MM.1S (cell line): ENCODE measurements around the gene MT3.

Source experiments
- DNase-seq: peaks from one replicate; pipeline ENCODE4 v3.0.0-alpha.2; 2015
- H2AFZ ChIP-seq: fragments of 300-600 bp; sonication (generic); 2 replicates; pipeline ENCODE4 v1.6.0; 2016; ENCODE audit warnings: antibody characterized with exemption, low read length
- H3F3A ChIP-seq: fragments of 300-600 bp; sonication (generic); 2 replicates; pipeline ENCODE4 v1.6.1; 2016; ENCODE audit warnings: mild to moderate bottlenecking, antibody characterized with exemption, low read length, moderate library complexity, mixed read lengths; ENCODE audit not compliant: insufficient read depth
- H3K27ac ChIP-seq: fragments of 300-600 bp; sonication (generic); 2 replicates; pipeline ENCODE4 v1.5.1; 2016; ENCODE audit warnings: mild to moderate bottlenecking, low read length
- H3K27me3 ChIP-seq: fragments of 300-600 bp; sonication (generic); replicated peaks from 2 replicates; pipeline ENCODE4 v1.6.0; 2016; ENCODE audit warnings: low read length; ENCODE audit not compliant: insufficient read depth
- H3K36me3 ChIP-seq: fragments of 300-600 bp; sonication (generic); replicated peaks from 2 replicates; pipeline ENCODE4 v1.6.1; 2016; ENCODE audit warnings: mild to moderate bottlenecking, low read length, mixed read lengths; ENCODE audit not compliant: insufficient read depth
- H3K4me1 ChIP-seq: fragments of 300-600 bp; sonication (generic); 2 replicates; pipeline ENCODE4 v1.6.1; 2016; ENCODE audit warnings: low read length, mixed read lengths
- H3K4me2 ChIP-seq: fragments of 300-600 bp; sonication (generic); 2 replicates; pipeline ENCODE4 v1.6.0; 2016; ENCODE audit warnings: low read depth, low read length
- H3K4me3 ChIP-seq: fragments of 300-600 bp; sonication (generic); 2 replicates; pipeline ENCODE4 v1.5.1; 2016; ENCODE audit warnings: low read length, mixed read lengths
- H3K79me2 ChIP-seq: fragments of 300-600 bp; sonication (generic); 2 replicates; pipeline ENCODE4 v1.6.1; 2016; ENCODE audit warnings: mixed run types, low read length, mixed read lengths
- H3K9ac ChIP-seq: fragments of 300-600 bp; sonication (generic); 2 replicates; pipeline ENCODE4 v1.6.1; 2016; ENCODE audit warnings: low read length, mixed read lengths
- H3K9me2 ChIP-seq: fragments of 300-600 bp; sonication (generic); replicated peaks from 2 replicates; pipeline ENCODE4 v1.6.1; 2016; ENCODE audit warnings: mild to moderate bottlenecking, low read length, mixed read lengths; ENCODE audit not compliant: insufficient read depth
- H3K9me3 ChIP-seq: fragments of 300-600 bp; sonication (generic); replicated peaks from 2 replicates; pipeline ENCODE4 v1.6.1; 2016; ENCODE audit warnings: mild to moderate bottlenecking, low read length, mixed read lengths; ENCODE audit not compliant: insufficient read depth
- H4K20me1 ChIP-seq: fragments of 300-600 bp; sonication (generic); 2 replicates; pipeline ENCODE4 v1.6.1; 2016; ENCODE audit warnings: mild to moderate bottlenecking, low read length, moderate library complexity, mixed read lengths; ENCODE audit not compliant: insufficient read depth
- CTCF ChIP-seq: fragments of 300-600 bp; sonication (generic); IDR thresholded peaks from 2 replicates; pipeline ENCODE4 v1.5.1; 2016; ENCODE audit warnings: antibody characterized with exemption, low read length, mixed read lengths
- EZH2 ChIP-seq: fragments of 300-600 bp; sonication (generic); optimal IDR thresholded peaks from 2 replicates; pipeline ENCODE3; 2017; ENCODE audit warnings: low read depth, mild to moderate bottlenecking, antibody characterized with exemption, low read length, mixed read lengths
- EZH2phosphoT487 ChIP-seq: fragments of 300-600 bp; sonication (generic); IDR thresholded peaks from 2 replicates; pipeline ENCODE4 v1.6.1; 2018; ENCODE audit warnings: antibody characterized with exemption, low read length

Gene MT3

GRCh38 chr16:56588781-56589140 is 567 bp upstream of the MT3 start:
- Histone ChIP-seq H3K9ac (no peak overlapping the region), H2AFZ (no peak overlapping the region), H3K27me3 (peaks cover 29% of the 10 kb centered on the region)

GRCh38 chr16:56591377-56592060 is 2.2 kb downstream of the MT3 start:
- Histone ChIP-seq H3K4me3 (no peak overlapping the region), H3K27me3 (peaks cover 22% of the 10 kb centered on the region), H3K27ac (no peak overlapping the region), H3K79me2 (no peaks in the 10 kb centered on the region), H4K20me1 (no peaks in the 10 kb centered on the region), H3K9me2 (no peaks in the 10 kb centered on the region), H3K9me3 (no peaks in the 10 kb centered on the region), H3F3A (no peaks in the 10 kb centered on the region), H2AFZ (no peak overlapping the region), H3K36me3 (no peaks in the 10 kb centered on the region), H3K9ac (no peak overlapping the region), H3K4me1 (no peaks in the 10 kb centered on the region), H3K4me2 (no peak overlapping the region)
- TF ChIP-seq EZH2 (no peak), EZH2phosphoT487 (no peak), CTCF (no peak)
- DNase-seq = no peak

More at GRCh38 chr16:56588781-56589140, 567 bp upstream of the MT3 start:
- Histone ChIP-seq H4K20me1 (no peaks in the 10 kb centered on the region), H3K4me3 (no peak overlapping the region), H3K4me2 (no peak overlapping the region), H3K36me3 (no peaks in the 10 kb centered on the region), H3K9me3 (no peaks in the 10 kb centered on the region), H3K4me1 (no peaks in the 10 kb centered on the region), H3F3A (no peaks in the 10 kb centered on the region), H3K9me2 (no peaks in the 10 kb centered on the region), H3K27ac (no peak overlapping the region), H3K79me2 (no peaks in the 10 kb centered on the region)
- TF ChIP-seq CTCF = no peak
- TF ChIP-seq EZH2 = no peak
- TF ChIP-seq EZH2phosphoT487 = no peak
- no peak for DNase-seq

DNA sequence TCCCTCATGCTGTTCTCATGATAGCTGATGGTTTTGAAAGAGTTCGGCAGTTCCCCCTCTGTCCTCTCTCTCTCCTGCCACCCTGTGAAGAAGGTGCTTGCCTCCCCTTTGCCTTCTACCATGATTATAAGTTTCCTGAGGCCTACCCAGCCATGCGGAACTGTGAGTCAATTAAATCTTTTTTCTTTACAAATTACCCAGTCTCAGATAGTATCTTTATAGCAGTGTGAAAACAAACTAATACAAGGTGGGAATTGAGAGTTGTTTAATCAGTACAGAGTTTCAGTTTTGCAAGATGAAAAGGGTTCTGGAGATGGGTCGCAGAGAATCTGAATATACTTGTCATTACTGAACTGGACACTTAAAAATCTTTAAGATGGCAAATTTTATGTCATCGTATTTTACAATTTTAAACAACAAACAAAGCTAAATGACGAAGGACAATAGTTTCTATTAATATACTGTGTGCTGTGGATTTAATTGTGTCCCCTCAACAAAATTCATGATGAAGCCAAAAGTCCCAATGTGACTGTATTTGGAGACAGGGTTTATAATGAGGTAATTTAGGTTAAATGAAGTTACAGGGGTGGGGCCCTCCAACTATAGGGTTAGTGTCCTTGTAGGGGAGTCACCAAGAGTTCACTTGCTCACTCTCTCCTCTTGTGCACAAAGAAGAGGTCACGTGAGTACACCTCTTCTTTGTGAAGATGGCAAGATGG is 4.4 kb downstream of the MT3 start:
- TF ChIP-seq EZH2 (no peak), EZH2phosphoT487 (no peak)
- Histone ChIP-seq H3K79me2 (no peaks in the 10 kb centered on the region), H3K36me3 (no peaks in the 10 kb centered on the region), H4K20me1 (no peaks in the 10 kb centered on the region), H3K4me1 (no peaks in the 10 kb centered on the region), H3K4me2 (no peak overlapping the region), H2AFZ (no peak overlapping the region), H3K4me3 (no peak overlapping the region), H3K9ac (no peak overlapping the region), H3K9me3 (no peaks in the 10 kb centered on the region), H3K27me3 (peaks cover 7% of the 10 kb centered on the region), H3F3A (no peaks in the 10 kb centered on the region), H3K27ac (no peak overlapping the region), H3K9me2 (no peaks in the 10 kb centered on the region)
- no peak for DNase-seq

- H3K27me3 ChIP-seq = peaks cover 4% of the 10 kb centered on the region
- no peak overlapping the region for H3K27ac ChIP-seq
- H4K20me1 ChIP-seq = no peaks in the 10 kb centered on the region
- H3K4me2 ChIP-seq = no peak overlapping the region
- H2AFZ ChIP-seq = no peak overlapping the region
- H3K4me3 ChIP-seq = no peak overlapping the region
- TF ChIP-seq CTCF (no peak), EZH2 (no peak), EZH2phosphoT487 (no peak)
- no peaks in the 10 kb centered on the region for H3F3A ChIP-seq
- no peaks in the 10 kb centered on the region for H3K79me2 ChIP-seq
- no peak overlapping the region for H3K9ac ChIP-seq
- no peak for DNase-seq
- H3K4me1 ChIP-seq = no peaks in the 10 kb centered on the region
- no peaks in the 10 kb centered on the region for H3K9me3 ChIP-seq
- H3K36me3 ChIP-seq = no peaks in the 10 kb centered on the region
- no peaks in the 10 kb centered on the region for H3K9me2 ChIP-seq
Observed at GRCh38 chr16:56594292-56594619, 4.9 kb downstream of the MT3 start.
